ENCODE measurements around the gene SAXO1. TPM values are rescaled to one million over a fixed set of nuclear protein-coding genes. Genes with fewer than 3 reads are reported as not detected.
"Not testable (repeated sequence)": the region's sequence is repeated elsewhere in the genome, so short reads cannot be mapped to it uniquely, and the experiment has no call there.

SAXO1 gene
- total and polyA plus RNA-seq, 2 donors from 2014 or later: 0.35 TPM; not detected in 1

DNA sequence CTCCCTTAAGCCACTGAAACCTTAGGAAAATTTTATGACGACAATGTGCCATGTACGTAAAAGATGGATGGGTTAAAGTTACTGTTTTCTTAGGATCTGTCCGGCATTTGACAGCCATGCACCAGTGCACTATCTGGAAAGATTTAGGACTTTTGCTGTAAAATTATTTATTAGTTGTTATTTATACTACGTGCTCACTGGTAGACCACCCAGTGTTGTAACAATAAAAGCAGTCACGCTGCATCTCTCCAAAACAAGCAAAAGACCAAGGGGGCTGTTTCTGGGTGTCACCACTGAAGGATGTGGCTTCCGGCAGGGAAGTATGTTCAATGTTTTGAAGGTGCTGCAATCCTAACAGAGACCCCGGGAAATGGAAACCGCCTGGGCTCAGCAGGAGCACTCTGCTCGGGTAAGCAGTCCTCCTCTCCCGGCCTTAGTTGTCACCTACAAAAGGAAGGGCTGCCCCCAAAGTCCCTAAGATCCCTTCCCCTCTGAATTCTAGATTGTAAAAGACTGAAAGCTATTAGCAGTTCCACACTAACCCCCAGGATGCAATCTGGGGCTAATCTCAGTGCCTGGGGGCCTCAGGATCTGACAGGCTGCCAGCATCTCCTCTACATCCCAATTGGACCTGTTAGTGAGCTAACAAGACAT, 38.6 kb downstream of the SAXO1 start:
- no peak overlapping the region for H3K9ac ChIP-seq (ENCODE audit: low read length in 3 of 3)

DNA sequence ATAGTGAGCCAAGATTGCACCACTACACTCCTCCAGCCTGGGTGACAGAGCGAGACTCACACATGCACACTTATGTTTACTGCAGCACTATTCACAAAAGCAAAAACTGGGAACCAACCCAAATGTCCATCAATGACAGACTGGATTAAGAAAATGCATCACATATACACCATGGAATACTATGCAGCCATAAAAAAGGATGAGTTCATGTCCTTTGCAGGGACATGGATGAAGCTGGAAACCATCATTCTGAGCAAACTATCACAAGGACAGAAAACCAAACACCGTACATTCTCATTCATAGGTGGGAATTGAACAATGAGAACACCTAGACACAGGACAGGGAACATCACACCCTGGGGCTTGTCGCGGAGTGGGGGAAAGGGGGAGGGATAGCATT, 41.8 kb downstream of the SAXO1 start:
- H3K4me3 ChIP-seq (ENCODE audit: low read length in 3 of 3); DNase-seq; intact Hi-C loops (cut with DNase I); H3K36me3 ChIP-seq (ENCODE audit: control insufficient read depth in 2 of 3, insufficient read depth in 3 of 3, low read length in 3 of 3); H3K9ac ChIP-seq (ENCODE audit: low read length in 3 of 3); H3K4me1 ChIP-seq (ENCODE audit: control insufficient read depth in 2 of 3, insufficient read depth in 2 of 3, low read depth in 1 of 3, low read length in 3 of 3); H3K27ac ChIP-seq (ENCODE audit: low read depth in 2 of 2, low read length in 2 of 2); H3K27me3 ChIP-seq (ENCODE audit: control insufficient read depth, insufficient read depth, low read length); H3K9me3 ChIP-seq (ENCODE audit: control insufficient read depth in 2 of 3, insufficient read depth in 1 of 3, low read length in 3 of 3); FAIRE-seq: not testable (repeated sequence)

More for the DNA sequence above, 38.6 kb downstream of the SAXO1 start:
- no peaks in the 10 kb centered on the region for H3K9me3 ChIP-seq (ENCODE audit: control insufficient read depth in 2 of 3, insufficient read depth in 1 of 3, low read length in 3 of 3)
- H3K36me3 ChIP-seq (ENCODE audit: control insufficient read depth in 2 of 3, insufficient read depth in 3 of 3, low read length in 3 of 3): no peaks in the 10 kb centered on the region
- FAIRE-seq (no peak), DNase-seq (peak in 4 of 5 donors; percentile 46 to 81 (median 66))
- TF ChIP-seq, protein P1, sequence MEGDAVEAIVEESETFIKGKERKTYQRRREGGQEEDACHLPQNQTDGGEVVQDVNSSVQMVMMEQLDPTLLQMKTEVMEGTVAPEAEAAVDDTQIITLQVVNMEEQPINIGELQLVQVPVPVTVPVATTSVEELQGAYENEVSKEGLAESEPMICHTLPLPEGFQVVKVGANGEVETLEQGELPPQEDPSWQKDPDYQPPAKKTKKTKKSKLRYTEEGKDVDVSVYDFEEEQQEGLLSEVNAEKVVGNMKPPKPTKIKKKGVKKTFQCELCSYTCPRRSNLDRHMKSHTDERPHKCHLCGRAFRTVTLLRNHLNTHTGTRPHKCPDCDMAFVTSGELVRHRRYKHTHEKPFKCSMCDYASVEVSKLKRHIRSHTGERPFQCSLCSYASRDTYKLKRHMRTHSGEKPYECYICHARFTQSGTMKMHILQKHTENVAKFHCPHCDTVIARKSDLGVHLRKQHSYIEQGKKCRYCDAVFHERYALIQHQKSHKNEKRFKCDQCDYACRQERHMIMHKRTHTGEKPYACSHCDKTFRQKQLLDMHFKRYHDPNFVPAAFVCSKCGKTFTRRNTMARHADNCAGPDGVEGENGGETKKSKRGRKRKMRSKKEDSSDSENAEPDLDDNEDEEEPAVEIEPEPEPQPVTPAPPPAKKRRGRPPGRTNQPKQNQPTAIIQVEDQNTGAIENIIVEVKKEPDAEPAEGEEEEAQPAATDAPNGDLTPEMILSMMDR (IDR thresholded peaks at IDR 0.05; ENCODE audit: borderline replicate concordance, extremely low read depth, insufficient read depth): no peak
- H3K27me3 ChIP-seq (ENCODE audit: control insufficient read depth, insufficient read depth, low read length): no peaks in the 10 kb centered on the region
- no peaks in the 10 kb centered on the region for H3K4me1 ChIP-seq (ENCODE audit: control insufficient read depth in 2 of 3, insufficient read depth in 2 of 3, low read depth in 1 of 3, low read length in 3 of 3)
- no peak overlapping the region for H3K4me3 ChIP-seq (ENCODE audit: low read length in 3 of 3)
- intact Hi-C loops (cut with DNase I): no loop called here
- peak overlapping the region; percentile 8 to 29 for H3K27ac ChIP-seq (ENCODE audit: low read depth in 2 of 2, low read length in 2 of 2)

DNA sequence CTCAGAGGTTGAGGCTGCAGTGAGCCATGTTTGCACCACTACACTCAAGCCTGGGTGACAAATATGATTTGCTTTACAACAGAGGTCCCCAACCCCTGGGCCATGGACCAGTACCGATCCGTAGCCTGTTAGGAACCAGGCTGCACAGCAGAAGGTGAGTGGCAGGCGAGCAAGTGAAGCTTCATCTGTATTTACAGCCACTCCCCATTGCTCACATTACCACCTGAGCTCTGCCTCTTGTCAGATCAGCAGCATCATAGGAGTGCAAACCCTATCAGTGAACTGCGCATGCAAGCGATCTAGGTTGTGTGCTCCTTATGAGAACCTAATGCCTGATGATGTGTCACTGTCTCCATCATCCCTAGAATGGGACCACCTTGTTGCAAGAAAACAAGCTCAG, 42.5 kb downstream of the SAXO1 start:
- intact Hi-C loops (cut with DNase I): no loop called here
- no peak for DNase-seq
- H3K27ac ChIP-seq (ENCODE audit: low read depth in 2 of 2, low read length in 2 of 2): no peak overlapping the region
- H3K9ac ChIP-seq (ENCODE audit: low read length in 3 of 3): no peak overlapping the region
- FAIRE-seq: no peak
- H3K9me3 ChIP-seq (ENCODE audit: control insufficient read depth in 2 of 3, insufficient read depth in 1 of 3, low read length in 3 of 3): no peaks in the 10 kb centered on the region
- no peaks in the 10 kb centered on the region for H3K27me3 ChIP-seq (ENCODE audit: control insufficient read depth, insufficient read depth, low read length)
- TF ChIP-seq, protein P1 (IDR thresholded peaks at IDR 0.05; ENCODE audit: borderline replicate concordance, extremely low read depth, insufficient read depth): no peak
- no peak overlapping the region for H3K4me3 ChIP-seq (ENCODE audit: low read length in 3 of 3)
- peaks cover 0 to 7% (median 2%) of the 10 kb centered on the region in 3 donors for H3K4me1 ChIP-seq (ENCODE audit: control insufficient read depth in 2 of 3, insufficient read depth in 2 of 3, low read depth in 1 of 3, low read length in 3 of 3)
- no peaks in the 10 kb centered on the region for H3K36me3 ChIP-seq (ENCODE audit: control insufficient read depth in 2 of 3, insufficient read depth in 3 of 3, low read length in 3 of 3)

DNA sequence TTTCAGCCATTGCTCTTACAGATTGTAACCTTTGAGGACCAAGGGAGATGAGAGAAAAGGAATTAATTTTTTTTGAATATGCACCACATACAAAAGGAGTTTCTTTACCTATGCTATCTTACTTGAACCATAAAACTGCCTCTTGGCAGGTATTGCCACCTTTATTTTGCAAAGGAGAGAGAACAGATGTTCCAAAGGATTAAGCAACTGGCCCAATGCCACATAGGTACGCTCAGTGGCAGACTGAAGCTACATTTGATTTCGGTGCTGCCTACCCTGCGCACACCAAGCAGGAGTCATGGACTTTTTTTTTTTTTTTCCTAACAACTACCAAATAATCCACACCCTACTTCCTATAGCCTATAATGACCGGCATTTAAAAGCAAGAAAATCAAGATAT, 43.1 kb downstream of the SAXO1 start:
- no peaks in the 10 kb centered on the region for H3K9me3 ChIP-seq (ENCODE audit: control insufficient read depth in 2 of 3, insufficient read depth in 1 of 3, low read length in 3 of 3)
- intact Hi-C loops (cut with DNase I): no loop called here
- H3K36me3 ChIP-seq (ENCODE audit: control insufficient read depth in 2 of 3, insufficient read depth in 3 of 3, low read length in 3 of 3): no peaks in the 10 kb centered on the region
- no peaks in the 10 kb centered on the region for H3K27me3 ChIP-seq (ENCODE audit: control insufficient read depth, insufficient read depth, low read length)
- DNase-seq (no peak), FAIRE-seq (no peak)
- TF ChIP-seq, protein P1 (IDR thresholded peaks at IDR 0.05; ENCODE audit: borderline replicate concordance, extremely low read depth, insufficient read depth): no peak
- no peak overlapping the region for H3K27ac ChIP-seq (ENCODE audit: low read depth in 2 of 2, low read length in 2 of 2)
- no peak overlapping the region for H3K4me3 ChIP-seq (ENCODE audit: low read length in 3 of 3)
- peaks cover 0 to 13% (median 4%) of the 10 kb centered on the region in 3 donors for H3K4me1 ChIP-seq (ENCODE audit: control insufficient read depth in 2 of 3, insufficient read depth in 2 of 3, low read depth in 1 of 3, low read length in 3 of 3)
- no peak overlapping the region for H3K9ac ChIP-seq (ENCODE audit: low read length in 3 of 3)
